Measurements from ENCODE around the gene RGS7. TPM values are rescaled to one million over a fixed set of nuclear protein-coding genes. Genes with fewer than 3 reads are reported as not detected.

The RGS7 gene
- total and polyA plus RNA-seq, 2 of the 8 experiments (the other 6 are each of a cell fraction or from before 2014, with no cell fraction given) = 1.6 to 3.0 TPM

GRCh38 chr1:240987928-240988327 lies 369.1 kb downstream of the RGS7 start:
- ChIA-PET POLR2A (ENCODE audit: partially characterized antibody) (no interaction called here), CTCF (ENCODE audit: partially characterized antibody) (interaction anchor here (1.4 kb wide), 2 partner anchors 21 to 27 kb away, joined by 3 to 5 read pairs; no protein-coding TSS in a partner anchor)
- FAIRE-seq (no peak), DNase-seq (ENCODE audit: low read depth in 1 of 2, low spot score in 2 of 2) (no peak)
- no peaks in the 10 kb centered on the region for H3K27me3 ChIP-seq (replicated peaks in 1 of 4; ENCODE audit: control insufficient read depth in 3 of 4, extremely low read depth in 1 of 4, insufficient read depth in 3 of 4, low read length in 3 of 4)
- H3K4ac ChIP-seq (replicated peaks; ENCODE audit: insufficient read length, low read depth, low read length) = no peak overlapping the region
- no peaks in the 10 kb centered on the region for H3K23me2 ChIP-seq (ENCODE audit: low read depth, low read length)
- no peaks in the 10 kb centered on the region for H3K79me1 ChIP-seq (ENCODE audit: low read depth, low read length)
- H3K14ac ChIP-seq (ENCODE audit: insufficient read length) = no peak overlapping the region
- no peaks in the 10 kb centered on the region for H3K79me2 ChIP-seq (ENCODE audit: control insufficient read depth in 1 of 2, insufficient read depth in 2 of 2, low read length in 2 of 2)
- no peak overlapping the region for H3K4me3 ChIP-seq (ENCODE audit: extremely low read depth in 1 of 4, insufficient read depth in 2 of 4, low read depth in 3 of 4, low read length in 4 of 4)
- H4K5ac ChIP-seq (ENCODE audit: insufficient read length, low read depth, low read length) = no peak overlapping the region
- H3K9ac ChIP-seq (replicated peaks in 1 of 4; ENCODE audit: extremely low read depth in 1 of 4, low read depth in 3 of 4, low read length in 3 of 4) = no peak overlapping the region
- no peak overlapping the region for H4K91ac ChIP-seq (replicated peaks; ENCODE audit: insufficient read length, low read length)
- no peak overlapping the region for H3K4me2 ChIP-seq (ENCODE audit: insufficient read depth in 1 of 2, low read depth in 2 of 2, low read length in 2 of 2)
- 79% methylated on average over 5 of the region's 5 CpGs; no CpG with 5 or more reads in 1 of the 2 experiments for WGBS, 2 experiments (ENCODE audit: extremely low coverage in 1 of 2, insufficient coverage in 1 of 2, insufficient read length in 1 of 2, insufficient replicate concordance in 2 of 2, low coverage in 1 of 2, low lambda C conversion rate in 2 of 2, missing lambda C conversion rate in 1 of 2)
- H2BK120ac ChIP-seq (replicated peaks; ENCODE audit: low read depth, low read length) = no peak overlapping the region
- H2BK15ac ChIP-seq (ENCODE audit: low read length) = no peak overlapping the region
- no peak overlapping the region for H2AK5ac ChIP-seq (ENCODE audit: low read depth, low read length)
- H4K8ac ChIP-seq (ENCODE audit: extremely low read depth, insufficient read depth, low read length) = no peak overlapping the region
- H2BK12ac ChIP-seq (ENCODE audit: low read depth, low read length) = no peak overlapping the region
- no peak overlapping the region for H3K18ac ChIP-seq (ENCODE audit: extremely low read depth, low read length)
- H3K36me3 ChIP-seq (ENCODE audit: control insufficient read depth in 2 of 4, insufficient read depth in 4 of 4, low read length in 3 of 4) = no peaks in the 10 kb centered on the region
- H3K4me1 ChIP-seq (replicated peaks in 1 of 4; ENCODE audit: control insufficient read depth in 3 of 4, insufficient read depth in 4 of 4, low read length in 3 of 4) = no peaks in the 10 kb centered on the region
- no peak overlapping the region for H3K23ac ChIP-seq (ENCODE audit: insufficient read length)
- no peak overlapping the region for H3K56ac ChIP-seq (replicated peaks; ENCODE audit: insufficient read length, low read depth, low read length)
- no peaks in the 10 kb centered on the region for H3K9me3 ChIP-seq (ENCODE audit: insufficient read depth in 2 of 2, low read depth in 1 of 2, low read length in 1 of 2)
- no peak overlapping the region for H3K27ac ChIP-seq (ENCODE audit: low read depth, low read length)
- no peak overlapping the region for H2AFZ ChIP-seq (ENCODE audit: low read length)
- H2BK20ac ChIP-seq (ENCODE audit: low read length) = no peak overlapping the region
- no peaks in the 10 kb centered on the region for H4K20me1 ChIP-seq (replicated peaks in 1 of 2; ENCODE audit: control insufficient read depth in 1 of 2, insufficient read depth in 2 of 2, low read length in 2 of 2)
- no peak overlapping the region for H2BK5ac ChIP-seq (ENCODE audit: low read depth, low read length)
- TF ChIP-seq POU5F1 (IDR thresholded peaks at IDR 0.05; ENCODE audit: low read depth, low read length) (no peak), ASH2L (IDR thresholded peaks at IDR 0.05; ENCODE audit: low read length) (no peak), SRF (IDR thresholded peaks at IDR 0.05; ENCODE audit: low read depth, low read length) (no peak), TAF1 (IDR thresholded peaks at IDR 0.05; ENCODE audit: low read depth, low read length) (no peak), SIX5 (IDR thresholded peaks at IDR 0.05; ENCODE audit: low read depth, low read length) (no peak), HDAC2 (IDR thresholded peaks at IDR 0.05; ENCODE audit: borderline replicate concordance in 1 of 2, low read depth in 2 of 2, low read length in 2 of 2) (no peak), RNF2 (IDR thresholded peaks at IDR 0.05; ENCODE audit: borderline replicate concordance, low read depth, low read length, missing control alignments, poor library complexity, severe bottlenecking) (no peak), USF2 (IDR thresholded peaks at IDR 0.05; ENCODE audit: low read length) (no peak), SIN3A (conservative IDR thresholded peaks at IDR 0.05 in 1 of 2, IDR thresholded peaks at IDR 0.05 in 1 of 2; ENCODE audit: low read depth in 1 of 2, low read length in 2 of 2) (no peak), HDAC6 (IDR thresholded peaks at IDR 0.05; ENCODE audit: low read depth, low read length) (no peak), POLR2AphosphoS5 (IDR thresholded peaks at IDR 0.05; ENCODE audit: low read depth, low read length) (no peak), E2F6 (IDR thresholded peaks at IDR 0.05) (no peak)
